ENCODE results near the gene IFITM1. TPM values are rescaled to one million over a fixed set of nuclear protein-coding genes. Genes with fewer than 3 reads are reported as not detected.

The IFITM1 gene
- total and polyA plus RNA-seq, 9 of the 15 experiments (the other 6 are each of a cell fraction or from before 2014, with no cell fraction given), result 691 to 5,579 (median 974) TPM

DNA sequence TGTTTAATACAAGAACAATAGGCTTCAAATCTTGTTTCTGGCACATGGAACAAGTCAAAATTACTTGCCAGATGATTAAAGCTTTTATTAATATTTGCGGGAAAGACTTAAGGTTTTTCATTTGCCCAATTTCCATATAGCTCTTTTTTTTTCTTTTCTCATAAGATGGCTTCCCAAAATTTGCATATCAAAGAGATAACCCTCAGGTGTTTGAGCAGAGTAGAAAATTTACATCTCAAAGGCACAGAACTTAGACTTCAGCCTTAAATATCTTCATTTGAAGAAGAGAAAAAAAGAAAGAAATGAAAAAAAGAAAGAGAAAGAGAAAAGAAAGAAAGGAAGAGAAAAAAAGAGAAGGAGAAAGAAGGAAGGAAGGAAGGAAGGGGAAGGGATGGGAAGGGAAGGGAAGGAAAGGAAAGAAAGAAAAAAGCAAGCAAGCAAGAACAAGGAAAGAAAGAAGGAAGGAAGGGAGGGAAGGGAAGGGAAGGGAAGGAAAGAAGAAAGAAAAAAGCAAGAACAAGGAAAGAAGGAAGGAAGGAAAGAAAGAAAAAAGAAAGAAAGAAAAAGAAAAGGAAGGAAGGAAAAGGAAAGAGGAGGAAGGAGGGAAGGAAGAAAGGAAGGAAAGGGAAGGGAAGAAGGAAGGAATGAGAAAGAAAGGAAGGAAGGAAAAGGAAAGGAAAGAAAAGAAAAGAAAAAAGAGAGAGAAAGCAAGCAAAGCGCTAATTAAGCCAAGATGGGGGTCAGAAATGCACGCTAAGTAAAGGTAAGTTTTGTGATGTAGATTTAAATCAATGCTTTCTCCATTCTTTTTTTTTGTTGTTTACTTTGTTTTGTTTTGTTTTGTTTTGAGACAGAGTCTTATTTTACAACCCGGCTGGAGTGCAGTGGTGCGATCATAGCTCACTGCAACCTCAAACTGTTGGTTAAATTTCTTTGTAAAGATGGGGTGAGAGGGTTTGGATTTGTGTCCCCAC, 27.0 kb downstream of the IFITM1 start (continued):
- TF ChIP-seq CCAR2 (IDR thresholded peaks at IDR 0.05; ENCODE audit: low read depth, low read length) (no peak), MAFK (IDR thresholded peaks at IDR 0.05; ENCODE audit: low read length) (no peak), DNMT1 (IDR thresholded peaks at IDR 0.05) (peak; percentile 60; the same call in 1 of the 2 replicates), MAFG (tag; conservative IDR thresholded peaks at IDR 0.05) (no peak), C11orf30 (IDR thresholded peaks at IDR 0.05; ENCODE audit: low read depth) (no peak), SRSF3 (IDR thresholded peaks at IDR 0.05; ENCODE audit: insufficient read depth, low read length) (no peak), EHMT2 (IDR thresholded peaks at IDR 0.05) (peak; percentile 36; the same call in 1 of the 2 replicates), POU5F1 (IDR thresholded peaks at IDR 0.05; ENCODE audit: borderline replicate concordance, low read depth, low read length, partially characterized antibody) (no peak), BRF2 (IDR thresholded peaks at IDR 0.05; ENCODE audit: borderline replicate concordance, insufficient read depth, insufficient read length) (no peak), KLF10 (CRISPR knock-in tag; IDR thresholded peaks at IDR 0.05) (no peak), U2AF2 (optimal IDR thresholded peaks at IDR 0.05; ENCODE audit: low read depth, low read length) (no peak), NFRKB (IDR thresholded peaks at IDR 0.05; ENCODE audit: low read depth) (peak; percentile 26; the same call in 1 of the 2 replicates), ZNF589 (CRISPR knock-in tag; IDR thresholded peaks at IDR 0.05; ENCODE audit: low read depth) (no peak), FOSL1 (tag; conservative IDR thresholded peaks at IDR 0.05) (no peak)
- TF ChIP-seq, protein P1, sequence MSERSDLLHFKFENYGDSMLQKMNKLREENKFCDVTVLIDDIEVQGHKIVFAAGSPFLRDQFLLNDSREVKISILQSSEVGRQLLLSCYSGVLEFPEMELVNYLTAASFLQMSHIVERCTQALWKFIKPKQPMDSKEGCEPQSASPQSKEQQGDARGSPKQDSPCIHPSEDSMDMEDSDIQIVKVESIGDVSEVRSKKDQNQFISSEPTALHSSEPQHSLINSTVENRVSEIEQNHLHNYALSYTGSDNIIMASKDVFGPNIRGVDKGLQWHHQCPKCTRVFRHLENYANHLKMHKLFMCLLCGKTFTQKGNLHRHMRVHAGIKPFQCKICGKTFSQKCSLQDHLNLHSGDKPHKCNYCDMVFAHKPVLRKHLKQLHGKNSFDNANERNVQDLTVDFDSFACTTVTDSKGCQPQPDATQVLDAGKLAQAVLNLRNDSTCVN (CRISPR knock-in tag; IDR thresholded peaks at IDR 0.05), result peak; percentile 82; the same call in 1 of the 2 replicates
- TF ChIP-seq, protein P2, sequence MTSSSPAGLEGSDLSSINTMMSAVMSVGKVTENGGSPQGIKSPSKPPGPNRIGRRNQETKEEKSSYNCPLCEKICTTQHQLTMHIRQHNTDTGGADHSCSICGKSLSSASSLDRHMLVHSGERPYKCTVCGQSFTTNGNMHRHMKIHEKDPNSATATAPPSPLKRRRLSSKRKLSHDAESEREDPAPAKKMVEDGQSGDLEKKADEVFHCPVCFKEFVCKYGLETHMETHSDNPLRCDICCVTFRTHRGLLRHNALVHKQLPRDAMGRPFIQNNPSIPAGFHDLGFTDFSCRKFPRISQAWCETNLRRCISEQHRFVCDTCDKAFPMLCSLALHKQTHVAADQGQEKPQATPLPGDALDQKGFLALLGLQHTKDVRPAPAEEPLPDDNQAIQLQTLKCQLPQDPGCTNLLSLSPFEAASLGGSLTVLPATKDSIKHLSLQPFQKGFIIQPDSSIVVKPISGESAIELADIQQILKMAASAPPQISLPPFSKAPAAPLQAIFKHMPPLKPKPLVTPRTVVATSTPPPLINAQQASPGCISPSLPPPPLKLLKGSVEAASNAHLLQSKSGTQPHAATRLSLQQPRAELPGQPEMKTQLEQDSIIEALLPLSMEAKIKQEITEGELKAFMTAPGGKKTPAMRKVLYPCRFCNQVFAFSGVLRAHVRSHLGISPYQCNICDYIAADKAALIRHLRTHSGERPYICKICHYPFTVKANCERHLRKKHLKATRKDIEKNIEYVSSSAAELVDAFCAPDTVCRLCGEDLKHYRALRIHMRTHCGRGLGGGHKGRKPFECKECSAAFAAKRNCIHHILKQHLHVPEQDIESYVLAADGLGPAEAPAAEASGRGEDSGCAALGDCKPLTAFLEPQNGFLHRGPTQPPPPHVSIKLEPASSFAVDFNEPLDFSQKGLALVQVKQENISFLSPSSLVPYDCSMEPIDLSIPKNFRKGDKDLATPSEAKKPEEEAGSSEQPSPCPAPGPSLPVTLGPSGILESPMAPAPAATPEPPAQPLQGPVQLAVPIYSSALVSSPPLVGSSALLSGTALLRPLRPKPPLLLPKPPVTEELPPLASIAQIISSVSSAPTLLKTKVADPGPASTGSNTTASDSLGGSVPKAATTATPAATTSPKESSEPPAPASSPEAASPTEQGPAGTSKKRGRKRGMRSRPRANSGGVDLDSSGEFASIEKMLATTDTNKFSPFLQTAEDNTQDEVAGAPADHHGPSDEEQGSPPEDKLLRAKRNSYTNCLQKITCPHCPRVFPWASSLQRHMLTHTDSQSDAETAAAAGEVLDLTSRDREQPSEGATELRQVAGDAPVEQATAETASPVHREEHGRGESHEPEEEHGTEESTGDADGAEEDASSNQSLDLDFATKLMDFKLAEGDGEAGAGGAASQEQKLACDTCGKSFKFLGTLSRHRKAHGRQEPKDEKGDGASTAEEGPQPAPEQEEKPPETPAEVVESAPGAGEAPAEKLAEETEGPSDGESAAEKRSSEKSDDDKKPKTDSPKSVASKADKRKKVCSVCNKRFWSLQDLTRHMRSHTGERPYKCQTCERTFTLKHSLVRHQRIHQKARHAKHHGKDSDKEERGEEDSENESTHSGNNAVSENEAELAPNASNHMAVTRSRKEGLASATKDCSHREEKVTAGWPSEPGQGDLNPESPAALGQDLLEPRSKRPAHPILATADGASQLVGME (CRISPR knock-in tag; IDR thresholded peaks at IDR 0.05), result no peak
- TF ChIP-seq, protein P3, sequence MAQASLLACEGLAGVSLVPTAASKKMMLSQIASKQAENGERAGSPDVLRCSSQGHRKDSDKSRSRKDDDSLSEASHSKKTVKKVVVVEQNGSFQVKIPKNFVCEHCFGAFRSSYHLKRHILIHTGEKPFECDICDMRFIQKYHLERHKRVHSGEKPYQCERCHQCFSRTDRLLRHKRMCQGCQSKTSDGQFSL (CRISPR knock-in tag; IDR thresholded peaks at IDR 0.05), result no peak
- TF ChIP-seq, protein P3 (tag; IDR thresholded peaks at IDR 0.05), result no peak

Measured in K562 (cell line).